IMR-90 (cell line): ENCODE results near the gene IGSF9B. TPM values are rescaled to one million over a fixed set of nuclear protein-coding genes. Genes with fewer than 3 reads are reported as not detected.

Source experiments
- ATAC-seq: fragments of 200-7000 bp; cut with Tn5 transposase; 2 replicates; pipeline ENCODE4 v1.9.1; 2020; ENCODE audit warnings: low read depth, mild to moderate bottlenecking, moderate library complexity
- BruUV-seq: library from RNA; stranded (reverse); fragments of 400-500 nt; replicated peaks from 2 replicates; lab custom pipeline; 2021; lab: Mats Ljungman, UMichigan
- CTCF ChIA-PET: fragments of 300-600 bp; formaldehyde crosslinking; extraction: SDS; loops from one replicate; lab custom pipeline; 2021; ENCODE audit warnings: antibody characterized with exemption; lab: Yijun Ruan, JAX
- POLR2A ChIA-PET: fragments of 300-600 bp; sonication (Branson Sonifier 250); formaldehyde crosslinking; loops from one replicate; lab custom pipeline; 2022; ENCODE audit warnings: antibody characterized with exemption; ENCODE audit not compliant: unreplicated experiment; lab: Charles Lee
- DNase-seq: peaks from one replicate; pipeline ENCODE4 v3.0.0; 2013
- H2AFZ ChIP-seq: replicated peaks from 2 replicates; pipeline ENCODE3; 2013; ENCODE audit warnings: low read length, mild to moderate bottlenecking; ENCODE audit not compliant: poor library complexity
- H2AK5ac ChIP-seq: 2 replicates; pipeline ENCODE4 v1.6.1; 2013; ENCODE audit warnings: low read depth, low read length, inconsistent platforms
- H2AK9ac ChIP-seq: replicated peaks from 2 replicates; pipeline ENCODE3; 2013; ENCODE audit warnings: mild to moderate bottlenecking, low read depth, low read length, moderate library complexity; ENCODE audit not compliant: poor library complexity
- H2BK120ac ChIP-seq: 2 replicates; pipeline ENCODE4 v1.6.1; 2013; ENCODE audit warnings: low read depth, low read length, inconsistent platforms
- H2BK15ac ChIP-seq: 3 replicates; pipeline ENCODE4 v1.6.1; 2013; ENCODE audit warnings: low read depth, low read length, inconsistent platforms
- H2BK20ac ChIP-seq: 2 replicates; pipeline ENCODE4 v1.6.1; 2013; ENCODE audit warnings: low read depth, mild to moderate bottlenecking, inconsistent platforms, low read length, moderate library complexity
- H2BK5ac ChIP-seq: 2 replicates; pipeline ENCODE4 v1.6.1; 2013; ENCODE audit warnings: mild to moderate bottlenecking, low read depth, low read length, inconsistent platforms; ENCODE audit not compliant: poor library complexity, severe bottlenecking
- H3K14ac ChIP-seq: replicated peaks from 2 replicates; pipeline ENCODE4 v1.6.1; 2013; ENCODE audit warnings: low read depth, low read length, inconsistent platforms
- H3K18ac ChIP-seq: 2 replicates; pipeline ENCODE4 v1.6.1; 2013; ENCODE audit warnings: low read depth, low read length, control low read depth
- H3K23ac ChIP-seq: 2 replicates; pipeline ENCODE4 v1.6.1; 2013; ENCODE audit warnings: low read depth, low read length, inconsistent platforms
- H3K27ac ChIP-seq: 2 replicates; pipeline ENCODE4 v1.5.1; 2013; ENCODE audit warnings: mild to moderate bottlenecking, control low read depth, low read length; ENCODE audit not compliant: insufficient read depth
- H3K27me3 ChIP-seq: 2 replicates; pipeline ENCODE4 v1.6.1; 2013; ENCODE audit warnings: low read length; ENCODE audit not compliant: control insufficient read depth, insufficient read depth
- H3K36me3 ChIP-seq: 2 replicates; pipeline ENCODE4 v1.6.1; 2013; ENCODE audit warnings: low read length, mixed read lengths; ENCODE audit not compliant: control insufficient read depth, insufficient read depth
- H3K4ac ChIP-seq: 2 replicates; pipeline ENCODE4 v1.6.1; 2013; ENCODE audit warnings: low read depth, low read length, inconsistent platforms
- H3K4me1 ChIP-seq: 2 replicates; pipeline ENCODE4 v1.6.1; 2013; ENCODE audit warnings: low read length, mixed read lengths; ENCODE audit not compliant: control insufficient read depth, insufficient read depth
- H3K4me2 ChIP-seq: 2 replicates; pipeline ENCODE4 v1.6.1; 2013; ENCODE audit warnings: low read depth, mild to moderate bottlenecking, control low read depth, low read length, moderate library complexity
- H3K4me3 ChIP-seq: 2 replicates; pipeline ENCODE4 v1.5.1; 2013; ENCODE audit warnings: low read depth, mild to moderate bottlenecking, control low read depth, low read length, moderate library complexity; ENCODE audit not compliant: insufficient read depth
- H3K56ac ChIP-seq: 2 replicates; pipeline ENCODE4 v1.6.1; 2013; ENCODE audit warnings: low read length, inconsistent platforms; ENCODE audit not compliant: insufficient read depth; ENCODE audit errors: extremely low read depth
- H3K79me1 ChIP-seq, 2 experiments: 2 replicates each; pipeline ENCODE4 v1.6.1; 2013; ENCODE audit warnings: low read length in 2 of 2, inconsistent platforms in 1 of 2, low read depth in 1 of 2
- H3K9ac ChIP-seq: 2 replicates; pipeline ENCODE4 v1.6.1; 2013; ENCODE audit warnings: low read depth, low read length, control low read depth
- H3K9me1 ChIP-seq: 2 replicates; pipeline ENCODE4 v1.6.1; 2013; ENCODE audit warnings: low read length, inconsistent platforms; ENCODE audit not compliant: insufficient read depth
- H3K9me3 ChIP-seq: 2 replicates; pipeline ENCODE4 v1.6.1; 2013; ENCODE audit warnings: low read length; ENCODE audit not compliant: control insufficient read depth, insufficient read depth
- H4K20me1 ChIP-seq: 2 replicates; pipeline ENCODE4 v1.6.1; 2013; ENCODE audit warnings: low read length, inconsistent platforms; ENCODE audit not compliant: insufficient read depth
- H4K5ac ChIP-seq: 2 replicates; pipeline ENCODE4 v1.6.1; 2013; ENCODE audit warnings: mild to moderate bottlenecking, low read depth, low read length, control low read depth
- H4K8ac ChIP-seq, 2 experiments: 2 replicates each; pipeline ENCODE4 v1.6.1; 2013; ENCODE audit warnings: low read depth in 2 of 2, low read length in 2 of 2, control low read depth in 1 of 2, inconsistent platforms in 1 of 2
- H4K91ac ChIP-seq: 2 replicates; pipeline ENCODE4 v1.6.1; 2013; ENCODE audit warnings: low read depth, low read length, inconsistent platforms; ENCODE audit not compliant: insufficient read depth
- NFE2L2 ChIP-seq: fragments of 150-350 bp; IDR thresholded peaks from 2 replicates; pipeline ENCODE4 v1.6.1; 2016; ENCODE audit warnings: low read depth, mild to moderate bottlenecking, low read length
- RCOR1 ChIP-seq: IDR thresholded peaks from 2 replicates; pipeline ENCODE4 v1.6.1; 2012; ENCODE audit warnings: mild to moderate bottlenecking, low read length, improper control_type of control experiment; ENCODE audit not compliant: insufficient replicate concordance
- WGBS, 2 experiments: methylation state at CpG; one replicate each; pipeline versions ENCODE4 v1.1.5 to v1.1.7; 2013; ENCODE audit warnings: missing lambda C conversion rate in 2 of 2; ENCODE audit not compliant: insufficient read length in 1 of 2; ENCODE audit errors: extremely low coverage in 2 of 2; 5-methylcytosine and 5-hydroxymethylcytosine counted together
- dilution Hi-C: fragments of 300-500 bp; cut with HindIII; formaldehyde crosslinking; loops from one replicate; pipeline ENCODE4 v1.14.3; 2018; ENCODE audit warnings: low sequenced_read_pairs; ENCODE audit not compliant: unreplicated experiment
- in situ Hi-C: fragments of 300-500 bp; cut with MboI; formaldehyde crosslinking; loops from 3 replicates; pipeline ENCODE4 v1.14.3; 2019; ENCODE audit warnings: low sequenced_read_pairs, inconsistent platforms, mixed read lengths
- intact Hi-C: fragments of 100-400 bp; cut with micrococcal nuclease; formaldehyde crosslinking; loops from 2 replicates; pipeline ENCODE4 v1.10.0; 2022
- polyA plus RNA-seq, 3 experiments: library from polyadenylated mRNA; depleted of rRNA; stranded (reverse); fragments of >200 nt; gene quantifications; 2 replicates each; pipeline ENCODE4 v1.2.3, GENCODE V29; 2012; ENCODE audit warnings: low replicate concordance in 1 of 3
- total RNA-seq: library from RNA; depleted of rRNA; stranded (reverse); fragments of >200 nt; gene quantifications from 2 replicates; pipeline ENCODE4 v1.2.3, GENCODE V29; 2012

IGSF9B gene
- total and polyA plus RNA-seq, 2 of the 4 experiments (the other 2 are of a cell fraction), result under 0.01 to 0.10 TPM

DNA sequence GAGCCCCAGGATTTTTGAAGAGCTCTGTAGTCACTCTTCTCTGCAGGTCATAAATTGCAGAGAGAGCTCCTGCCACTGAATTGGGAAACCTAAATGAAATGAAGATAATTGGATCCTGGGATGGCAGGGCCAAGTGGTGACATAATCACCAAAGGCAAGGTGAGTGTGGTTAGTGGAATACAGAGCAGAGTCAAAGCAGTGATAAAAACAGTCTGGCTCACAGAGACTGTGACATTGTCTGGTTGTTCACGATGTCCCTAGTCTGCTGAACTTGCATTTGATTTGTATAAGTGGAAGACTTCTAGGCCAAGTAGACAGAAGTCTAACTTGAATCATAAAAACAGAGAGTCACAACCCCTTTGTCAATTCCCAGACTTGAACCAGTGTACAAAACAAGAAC lies 84.6 kb downstream of the IGSF9B start:
- Histone ChIP-seq H4K8ac (no peak overlapping the region), H3K79me1 (no peaks in the 10 kb centered on the region), H3K23ac (no peak overlapping the region), H3K36me3 (no peaks in the 10 kb centered on the region), H3K4me2 (no peak overlapping the region), H2BK20ac (no peak overlapping the region), H2AFZ (no peak overlapping the region), H4K5ac (no peak overlapping the region), H3K9me3 (peaks cover 19% of the 10 kb centered on the region), H2BK15ac (no peak overlapping the region), H2AK9ac (no peak overlapping the region), H3K4ac (no peak overlapping the region), H2BK120ac (no peak overlapping the region), H3K14ac (no peak overlapping the region), H3K18ac (no peak overlapping the region), H4K20me1 (no peaks in the 10 kb centered on the region), H3K9me1 (no peaks in the 10 kb centered on the region), H3K4me1 (no peaks in the 10 kb centered on the region), H3K27ac (no peak overlapping the region), H4K91ac (no peak overlapping the region), H3K27me3 (no peaks in the 10 kb centered on the region), H3K4me3 (no peak overlapping the region), H3K9ac (no peak overlapping the region), H2AK5ac (no peak overlapping the region), H2BK5ac (no peak overlapping the region), H3K56ac (no peak overlapping the region)
- ATAC-seq, result no peak
- no peak for DNase-seq
- POLR2A ChIA-PET, result no interaction called here
- in situ Hi-C loops (no loop called here), intact Hi-C loops (no loop called here), dilution Hi-C loops (no loop called here)
- TF ChIP-seq RCOR1, result no peak
- no peak for TF ChIP-seq NFE2L2
- no CpG with 5 or more reads among the region's 1 CpG for WGBS, 2 experiments
- no TSS peak for BruUV-seq
- CTCF ChIA-PET, result no interaction called here
